K562 (cell line): Measurements from ENCODE around the gene RAP1GAP2. TPM values are rescaled to one million over a fixed set of nuclear protein-coding genes. Genes with fewer than 3 reads are reported as not detected.

Experiments used
- ATAC-seq: fragments of 200-7000 bp; cut with Tn5 transposase; 3 replicates; pipeline ENCODE4 v1.9.1; 2020; ENCODE audit warnings: moderate library complexity
- BruUV-seq: library from RNA; stranded (reverse); fragments of 400-500 nt; replicated peaks from 2 replicates; lab custom pipeline; 2021; lab: Mats Ljungman, UMichigan
- CTCF ChIA-PET: fragments of 300-600 bp; formaldehyde crosslinking; extraction: SDS; loops from one replicate; lab custom pipeline; 2021; ENCODE audit warnings: low intra/inter-chr PET ratio; lab: Yijun Ruan, JAX
- POLR2A ChIA-PET: fragments of 300-600, 350-650 bp; sonication (Branson Sonifier 250); formaldehyde crosslinking; extraction: SDS; loops from one replicate; lab custom pipeline; 2021; ENCODE audit warnings: antibody characterized with exemption, inconsistent platforms; lab: Yijun Ruan, JAX
- DNase-seq, 4 experiments: peaks; one replicate each; pipeline versions ENCODE4 v3.0.0 to v3.0.0-alpha.2; 2011 to 2018; ENCODE audit warnings: low spot score in 3 of 4, mixed read lengths in 3 of 4; ENCODE audit errors: extremely low read depth in 1 of 4
- FAIRE-seq: peaks from 2 replicates; lab custom pipeline; 2011; peaks lifted over from hg19 to GRCh38; lab: Jason Lieb, UNC
- H2AFZ ChIP-seq: 2 replicates; pipeline ENCODE4 v1.6.0; 2011; ENCODE audit warnings: low read depth, low read length, control low read depth, inconsistent platforms
- H3K27ac ChIP-seq: fragments of 200-600 bp; 3 replicates; pipeline ENCODE4 v1.8.0; 2011; ENCODE audit warnings: low read depth, mild to moderate bottlenecking, control low read depth, inconsistent platforms, low read length, moderate library complexity, mixed read lengths; ENCODE audit errors: extremely low read depth
- H3K27me3 ChIP-seq, 2 experiments: fragments of 300-600 bp in 1 of 2; 2 replicates in 1 of 2; 3 replicates in 1 of 2; pipeline versions ENCODE4 v1.6.0 to v1.8.0; 2011; ENCODE audit warnings: inconsistent platforms in 2 of 2, low read length in 2 of 2, mild to moderate bottlenecking in 1 of 2, mixed read lengths in 1 of 2, moderate library complexity in 1 of 2; ENCODE audit not compliant: control insufficient read depth in 2 of 2, insufficient read depth in 2 of 2
- H3K36me3 ChIP-seq: fragments of 300-600 bp; 3 replicates; pipeline ENCODE4 v1.8.0; 2011; ENCODE audit warnings: mild to moderate bottlenecking, low read length, inconsistent platforms; ENCODE audit not compliant: control insufficient read depth, insufficient read depth
- H3K4me1 ChIP-seq, 2 experiments: fragments of 200-600 bp in 1 of 2; replicated peaks in 1 of 2; 2 replicates in 1 of 2; 3 replicates in 1 of 2; pipeline versions ENCODE4 v1.5.1 to v1.8.0; 2011; ENCODE audit warnings: inconsistent platforms in 2 of 2, low read length in 2 of 2, mild to moderate bottlenecking in 1 of 2, mixed read lengths in 1 of 2, moderate library complexity in 1 of 2; ENCODE audit not compliant: control insufficient read depth in 2 of 2, insufficient read depth in 2 of 2
- H3K4me2 ChIP-seq: 2 replicates; pipeline ENCODE4 v1.6.1; 2011; ENCODE audit warnings: low read length, control low read depth, inconsistent platforms, mixed read lengths; ENCODE audit not compliant: insufficient read depth
- H3K4me3 ChIP-seq: fragments of 200-600 bp; sonication (generic), shearing (Covaris generic); 2 replicates; pipeline ENCODE4 v1.5.1; 2016; ENCODE audit warnings: control low read depth, inconsistent platforms
- H3K79me2 ChIP-seq: fragments of 200-600 bp; 3 replicates; pipeline ENCODE4 v1.8.0; 2011; ENCODE audit warnings: low read length, inconsistent platforms; ENCODE audit not compliant: control insufficient read depth, insufficient read depth
- H3K9ac ChIP-seq, 2 experiments: 2 replicates each; pipeline versions ENCODE4 v1.6.0 to v1.6.1; 2011; ENCODE audit warnings: low read depth in 2 of 2, low read length in 2 of 2, control low read depth in 1 of 2, inconsistent platforms in 1 of 2, mild to moderate bottlenecking in 1 of 2, mixed read lengths in 1 of 2; ENCODE audit not compliant: insufficient read depth in 1 of 2
- H3K9me1 ChIP-seq: one replicate; pipeline ENCODE4 v1.6.0; 2011; ENCODE audit warnings: inconsistent platforms, mild to moderate bottlenecking, low read length, moderate library complexity; ENCODE audit not compliant: control insufficient read depth, insufficient read depth
- H3K9me3 ChIP-seq: replicated peaks from 2 replicates; pipeline ENCODE4 v1.5.1; 2011; ENCODE audit warnings: low read depth, low read length, inconsistent platforms; ENCODE audit not compliant: control insufficient read depth, insufficient read depth
- H4K20me1 ChIP-seq: replicated peaks from 2 replicates; pipeline ENCODE4 v1.6.1; 2011; ENCODE audit warnings: low read length, inconsistent platforms, mixed read lengths; ENCODE audit not compliant: control insufficient read depth, insufficient read depth
- ARID3A ChIP-seq: IDR thresholded peaks from 2 replicates; pipeline ENCODE4 v1.6.1; 2012; ENCODE audit warnings: low read depth, low read length, improper control_type of control experiment, borderline replicate concordance
- COPS2 ChIP-seq: fragments of 450-650 bp; conservative IDR thresholded peaks from 2 replicates; pipeline ENCODE4 v1.6.1; 2016; ENCODE audit warnings: mild to moderate bottlenecking, moderate library complexity
- CREM ChIP-seq: IDR thresholded peaks from 2 replicates; pipeline ENCODE4 v1.6.1; 2014; ENCODE audit warnings: antibody characterized with exemption, low read depth
- FOSL1 ChIP-seq: fragments of 200-800 bp; sonication (Bioruptor generic); conservative IDR thresholded peaks from 2 replicates; pipeline ENCODE4 v1.6.1; 2016; ENCODE audit warnings: missing genetic modification characterization, missing compliant biosample characterization
- FOXP1 ChIP-seq: sonication (generic); formaldehyde crosslinking; IDR thresholded peaks from 2 replicates; pipeline ENCODE4 v1.8.0; 2022; ENCODE audit warnings: mild to moderate bottlenecking, missing genetic modification reagents
- GABPB1 ChIP-seq: sonication (generic); formaldehyde crosslinking; IDR thresholded peaks from 2 replicates; pipeline ENCODE4 v1.8.0; 2022; ENCODE audit warnings: mild to moderate bottlenecking, missing genetic modification reagents
- HIVEP1 ChIP-seq: fragments of 250-450 bp; sonication (Bioruptor Pico); IDR thresholded peaks from 2 replicates; pipeline ENCODE4 v1.4.0; 2020; ENCODE audit warnings: mild to moderate bottlenecking
- HMG20A ChIP-seq: fragments of 450-650 bp; formaldehyde crosslinking; conservative IDR thresholded peaks from 2 replicates; pipeline ENCODE4 v1.4.0; 2020; ENCODE audit warnings: mild to moderate bottlenecking, mixed read lengths
- L3MBTL2 ChIP-seq: fragments of 450-650 bp; IDR thresholded peaks from 2 replicates; pipeline ENCODE4 v1.6.1; 2016; ENCODE audit warnings: mild to moderate bottlenecking, moderate library complexity
- NFATC3 ChIP-seq: fragments of 450-650 bp; IDR thresholded peaks from 2 replicates; pipeline ENCODE4 v1.6.1; 2017; ENCODE audit warnings: mild to moderate bottlenecking
- PHF20 ChIP-seq: fragments of 450-650 bp; IDR thresholded peaks from 2 replicates; pipeline ENCODE4 v1.6.1; 2018; ENCODE audit not compliant: partially characterized antibody
- PHF21A ChIP-seq: fragments of 450-650 bp; IDR thresholded peaks from 2 replicates; pipeline ENCODE4 v1.6.1; 2017; ENCODE audit warnings: low read depth, borderline replicate concordance
- ZNF175 ChIP-seq: fragments of 200-800 bp; sonication (Bioruptor generic); IDR thresholded peaks from 2 replicates; pipeline ENCODE4 v1.6.1; 2016; ENCODE audit warnings: low read depth, mild to moderate bottlenecking, missing genetic modification characterization, missing compliant biosample characterization
- ZNF24 ChIP-seq: fragments of 450-650 bp; IDR thresholded peaks from 2 replicates; pipeline ENCODE4 v1.6.1; 2016
- WGBS: fragments of 100-300 bp; shearing (Covaris generic); methylation state at CpG from one replicate; pipeline ENCODE4 v1.1.6; 2016; ENCODE audit warnings: low coverage, mixed read lengths; ENCODE audit not compliant: insufficient coverage; ENCODE audit errors: missing lambda C conversion rate; 5-methylcytosine and 5-hydroxymethylcytosine counted together
- in situ Hi-C: fragments of 300-500 bp; cut with MboI; formaldehyde crosslinking; loops from 4 replicates; pipeline ENCODE4 v1.15.0; 2018; ENCODE audit warnings: inconsistent platforms, mixed read lengths
- intact Hi-C: fragments of 100-400 bp; cut with micrococcal nuclease; formaldehyde crosslinking; loops from 2 replicates; pipeline ENCODE4 v1.14.2; 2022
- polyA plus RNA-seq, 8 experiments: library from polyadenylated mRNA; depleted of rRNA in 4 of 8; stranded (reverse) in 5 of 8; unstranded in 3 of 8; fragments of >200 nt; fragmentation: Nextera tagmentation in 2 of 8; fragmentation: Illumina TruSeq in 1 of 8; extraction: Ambion mirVana in 2 of 8; extraction: Trizol in 1 of 8; gene quantifications; 2 replicates each; pipeline versions ENCODE4 v1.2.1 to v1.2.3, GENCODE V29; 2011 to 2014; ENCODE audit warnings: inconsistent platforms in 1 of 8, missing spikeins in 1 of 8
- total RNA-seq, 7 experiments: library from RNA; depleted of rRNA in 6 of 7; stranded (reverse); fragments of >200 nt in 6 of 7; fragmentation: Illumina TruSeq in 2 of 7; extraction: Trizol in 2 of 7; gene quantifications; 2 replicates each; pipeline versions ENCODE4 v1.2.1 to v1.2.3, GENCODE V29; 2011 to 2021; ENCODE audit warnings: low replicate concordance in 1 of 7
- TF ChIP-seq, protein P1 (sequence below), 2 experiments: fragments of 250-450 bp in 1 of 2; fragments of 450-650 bp in 1 of 2; sonication (Bioruptor Pico) in 1 of 2; IDR thresholded peaks; 2 replicates each; pipeline versions ENCODE4 v1.6.1 to v1.8.0; 2016 to 2021; ENCODE audit warnings: mild to moderate bottlenecking in 2 of 2, moderate library complexity in 2 of 2, missing compliant biosample characterization in 1 of 2, missing genetic modification characterization in 1 of 2
- TF ChIP-seq, protein P2 (sequence below): fragments of 250-450 bp; sonication (Bioruptor Pico); IDR thresholded peaks from 2 replicates; pipeline ENCODE4 v1.5.0; 2021
- TF ChIP-seq, protein P3 (sequence below): fragments of 250-450 bp; sonication (Bioruptor Pico); IDR thresholded peaks from 2 replicates; pipeline ENCODE4 v1.4.0; 2020; ENCODE audit warnings: borderline replicate concordance

RAP1GAP2 gene
- total and polyA plus RNA-seq, 9 of the 15 experiments (the other 6 are each of a cell fraction or from before 2014, with no cell fraction given), result 0.01 to 1.3 (median 0.42) TPM; not detected in 1

GRCh38 chr17:2981325-2981724 lies 185.1 kb downstream of the RAP1GAP2 start:
- TF ChIP-seq NFATC3 (no peak), PHF21A (no peak), PHF20 (no peak), ARID3A (no peak), COPS2 (no peak), HIVEP1 (CRISPR knock-in tag) (no peak), GABPB1 (CRISPR knock-in tag) (no peak), FOXP1 (CRISPR knock-in tag) (no peak), ZNF24 (no peak), FOSL1 (tag) (no peak), CREM (no peak), HMG20A (CRISPR knock-in tag) (no peak), L3MBTL2 (no peak), ZNF175 (no peak)
- TF ChIP-seq, protein P1, sequence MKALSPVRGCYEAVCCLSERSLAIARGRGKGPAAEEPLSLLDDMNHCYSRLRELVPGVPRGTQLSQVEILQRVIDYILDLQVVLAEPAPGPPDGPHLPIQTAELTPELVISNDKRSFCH (CRISPR knock-in tag; IDR thresholded peaks at IDR 0.05), result no peak
- TF ChIP-seq, protein P1 (tag; IDR thresholded peaks at IDR 0.05), result no peak
- TF ChIP-seq, protein P2, sequence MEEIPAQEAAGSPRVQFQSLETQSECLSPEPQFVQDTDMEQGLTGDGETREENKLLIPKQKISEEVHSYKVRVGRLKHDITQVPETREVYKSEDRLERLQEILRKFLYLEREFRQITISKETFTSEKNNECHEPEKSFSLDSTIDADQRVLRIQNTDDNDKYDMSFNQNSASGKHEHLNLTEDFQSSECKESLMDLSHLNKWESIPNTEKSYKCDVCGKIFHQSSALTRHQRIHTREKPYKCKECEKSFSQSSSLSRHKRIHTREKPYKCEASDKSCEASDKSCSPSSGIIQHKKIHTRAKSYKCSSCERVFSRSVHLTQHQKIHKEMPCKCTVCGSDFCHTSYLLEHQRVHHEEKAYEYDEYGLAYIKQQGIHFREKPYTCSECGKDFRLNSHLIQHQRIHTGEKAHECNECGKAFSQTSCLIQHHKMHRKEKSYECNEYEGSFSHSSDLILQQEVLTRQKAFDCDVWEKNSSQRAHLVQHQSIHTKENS (CRISPR knock-in tag), result no peak
- TF ChIP-seq, protein P3, sequence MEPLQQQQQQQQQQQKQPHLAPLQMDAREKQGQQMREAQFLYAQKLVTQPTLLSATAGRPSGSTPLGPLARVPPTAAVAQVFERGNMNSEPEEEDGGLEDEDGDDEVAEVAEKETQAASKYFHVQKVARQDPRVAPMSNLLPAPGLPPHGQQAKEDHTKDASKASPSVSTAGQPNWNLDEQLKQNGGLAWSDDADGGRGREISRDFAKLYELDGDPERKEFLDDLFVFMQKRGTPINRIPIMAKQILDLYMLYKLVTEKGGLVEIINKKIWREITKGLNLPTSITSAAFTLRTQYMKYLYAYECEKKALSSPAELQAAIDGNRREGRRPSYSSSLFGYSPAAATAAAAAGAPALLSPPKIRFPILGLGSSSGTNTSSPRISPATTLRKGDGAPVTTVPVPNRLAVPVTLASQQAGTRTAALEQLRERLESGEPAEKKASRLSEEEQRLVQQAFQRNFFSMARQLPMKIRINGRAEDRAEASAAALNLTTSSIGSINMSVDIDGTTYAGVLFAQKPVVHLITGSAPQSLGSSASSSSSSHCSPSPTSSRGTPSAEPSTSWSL (CRISPR knock-in tag), result no peak
- Histone ChIP-seq H3K36me3 (no peaks in the 10 kb centered on the region), H3K9me1 (no peaks in the 10 kb centered on the region), H3K27ac (no peak overlapping the region), H3K4me2 (no peak overlapping the region), H3K27me3 (peaks cover 0 to 11% of the 10 kb centered on the region in 2 experiments; a peak in 2 of 5 replicates), H3K79me2 (no peaks in the 10 kb centered on the region), H3K4me3 (no peak overlapping the region), H4K20me1 (no peaks in the 10 kb centered on the region; the same call in 1 of the 2 replicates), H3K9ac (no peak overlapping the region), H3K4me1 (no peaks in the 10 kb centered on the region), H3K9me3 (no peaks in the 10 kb centered on the region), H2AFZ (no peak overlapping the region)
- intact Hi-C loops (no loop called here), in situ Hi-C loops (no loop called here)
- ChIA-PET POLR2A (no interaction called here), CTCF (no interaction called here)
- no peak for DNase-seq
- no peak for ATAC-seq
- no TSS peak for BruUV-seq
- FAIRE-seq, result no peak
- 11% methylated on average over 4 of the region's 6 CpGs for WGBS
